Gastroesophageal sphincter (tissue), 3 donors: Measurements from ENCODE around the gene ARMH3.
A peak's percentile ranks its signal among the peaks of the same experiment; 100 is the strongest.

Experiments used
- CTCF ChIP-seq, 4 experiments: fragments of 200-600 bp in 2 of 4; fragments of 450-650 bp in 2 of 4; sonication (generic) in 1 of 4; IDR thresholded peaks; one replicate each; pipeline ENCODE4 v1.5.1; 2017 to 2019; ENCODE audit warnings: antibody characterized with exemption in 4 of 4, mild to moderate bottlenecking in 2 of 4, moderate library complexity in 2 of 4
- EP300 ChIP-seq: sonication (generic); formaldehyde crosslinking; IDR thresholded peaks from one replicate; pipeline ENCODE4 v1.6.1; 2017; ENCODE audit warnings: antibody characterized with exemption, mild to moderate bottlenecking
- POLR2A ChIP-seq, 2 donors: fragments of 450-650 bp; IDR thresholded peaks; one replicate each; pipeline ENCODE4 v1.6.1; 2017; ENCODE audit warnings: antibody characterized with exemption in 2 of 2, mild to moderate bottlenecking in 2 of 2, moderate library complexity in 1 of 2
- POLR2AphosphoS5 ChIP-seq: sonication (generic); formaldehyde crosslinking; IDR thresholded peaks from one replicate; pipeline ENCODE4 v1.6.1; 2017; ENCODE audit warnings: antibody characterized with exemption

GRCh38 chr10:102064868-102065560, 9.0 kb upstream of the ARMH3 start, which contains the start of gene HPS6:
- TF ChIP-seq POLR2A (IDR thresholded peaks at IDR 0.05) (peak; percentile 73 to 89), CTCF (IDR thresholded peaks at IDR 0.05) (peak in 3 of 4 experiments; percentile 11 to 42 (median 19)), POLR2AphosphoS5 (peak; percentile 79), EP300 (no peak)
